GM21825 (cell line): ENCODE measurements around the gene ELMOD3.
"Not testable (repeated sequence)": the region's sequence is repeated elsewhere in the genome, so short reads cannot be mapped to it uniquely, and the experiment has no call there.

Source experiments
- ATAC-seq: cut with Tn5 transposase; IDR thresholded peaks from one replicate; pipeline ENCODE4 v1.9.1; 2021; ENCODE audit warnings: mild to moderate bottlenecking, moderate library complexity; ENCODE audit not compliant: unreplicated experiment

The ELMOD3 gene

DNA sequence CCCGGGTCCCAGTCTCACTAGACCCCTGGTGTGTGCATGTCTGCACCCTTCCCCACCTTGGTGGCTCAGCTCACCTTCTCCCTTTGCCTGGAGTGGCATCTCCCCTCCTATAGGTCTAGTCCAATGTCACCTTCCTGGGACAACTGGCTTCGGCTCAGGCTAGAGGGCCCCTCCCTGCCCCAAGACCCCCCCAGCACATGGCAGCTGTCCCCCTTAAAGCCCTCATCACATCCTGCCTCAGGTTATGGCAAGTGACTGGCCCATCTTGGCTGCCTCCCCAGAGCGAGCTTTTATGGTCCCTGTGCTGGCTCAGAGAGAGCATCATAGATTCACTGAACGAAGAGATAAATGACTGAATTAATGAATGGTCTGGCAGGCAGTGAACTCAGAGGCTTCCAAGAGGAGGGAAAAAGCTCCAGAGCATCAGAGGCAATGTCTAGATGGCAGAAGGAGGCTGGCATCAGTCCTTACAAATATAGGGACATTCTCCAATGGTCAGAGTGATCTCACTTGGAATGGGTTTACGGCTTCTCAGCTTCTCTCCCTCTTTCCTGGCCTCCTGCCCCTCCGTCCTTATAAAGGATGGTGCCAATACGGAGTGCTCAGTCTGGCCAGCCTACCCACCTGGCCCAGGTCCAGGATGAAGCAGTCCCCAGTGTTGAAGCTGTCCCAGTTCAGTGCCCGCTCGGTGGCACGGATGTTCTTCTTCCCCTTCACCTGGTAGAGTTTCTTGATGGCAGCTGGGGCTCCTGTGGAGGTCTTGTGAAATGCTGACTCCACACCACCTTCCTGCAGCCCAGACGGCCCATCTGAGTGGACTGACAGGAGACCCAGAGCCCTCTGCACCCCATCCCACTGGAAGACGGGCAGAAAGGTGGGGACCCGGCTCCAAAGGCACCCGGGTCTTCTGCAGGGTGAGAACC is 46.2 kb downstream of the ELMOD3 start:
- ATAC-seq: no peak

DNA sequence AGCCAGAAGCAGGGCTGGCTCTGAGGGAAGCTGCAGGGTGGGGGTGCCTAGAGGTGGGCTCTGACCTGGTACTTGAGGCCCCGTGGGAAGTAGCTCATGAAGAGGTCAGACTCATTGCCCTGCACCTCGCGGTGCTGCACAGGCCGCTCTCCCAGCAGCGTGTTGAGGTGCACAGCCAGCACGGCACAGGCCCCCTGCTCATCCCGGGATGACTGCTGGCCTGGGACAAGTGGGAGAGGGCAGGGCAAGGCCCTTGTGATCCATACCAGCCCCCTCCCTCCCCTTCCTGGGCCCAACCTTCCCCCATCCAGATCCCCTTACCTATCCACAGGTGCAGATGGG is 46.9 kb downstream of the ELMOD3 start:
- ATAC-seq: no peak

DNA sequence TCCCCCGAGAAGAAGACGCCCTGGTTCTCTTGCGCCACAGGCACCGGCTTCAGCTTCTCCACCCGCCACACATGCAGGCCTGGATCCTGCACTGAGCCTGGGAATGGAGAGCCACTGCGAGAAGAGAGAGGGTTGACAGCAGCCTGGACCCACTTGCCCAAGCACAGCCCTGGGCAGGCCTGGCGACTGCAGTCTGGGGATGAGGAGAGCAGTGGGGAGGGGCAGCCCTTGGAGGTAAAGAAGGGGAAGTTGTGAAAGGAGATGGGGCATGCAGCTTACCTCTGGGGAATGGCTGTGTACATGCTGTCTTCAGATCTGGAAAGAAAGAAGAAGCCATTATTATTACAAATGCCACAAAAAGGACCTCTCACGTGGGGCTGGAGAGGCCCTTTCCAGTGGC is 47.3 kb downstream of the ELMOD3 start:
- ATAC-seq: no peak

DNA sequence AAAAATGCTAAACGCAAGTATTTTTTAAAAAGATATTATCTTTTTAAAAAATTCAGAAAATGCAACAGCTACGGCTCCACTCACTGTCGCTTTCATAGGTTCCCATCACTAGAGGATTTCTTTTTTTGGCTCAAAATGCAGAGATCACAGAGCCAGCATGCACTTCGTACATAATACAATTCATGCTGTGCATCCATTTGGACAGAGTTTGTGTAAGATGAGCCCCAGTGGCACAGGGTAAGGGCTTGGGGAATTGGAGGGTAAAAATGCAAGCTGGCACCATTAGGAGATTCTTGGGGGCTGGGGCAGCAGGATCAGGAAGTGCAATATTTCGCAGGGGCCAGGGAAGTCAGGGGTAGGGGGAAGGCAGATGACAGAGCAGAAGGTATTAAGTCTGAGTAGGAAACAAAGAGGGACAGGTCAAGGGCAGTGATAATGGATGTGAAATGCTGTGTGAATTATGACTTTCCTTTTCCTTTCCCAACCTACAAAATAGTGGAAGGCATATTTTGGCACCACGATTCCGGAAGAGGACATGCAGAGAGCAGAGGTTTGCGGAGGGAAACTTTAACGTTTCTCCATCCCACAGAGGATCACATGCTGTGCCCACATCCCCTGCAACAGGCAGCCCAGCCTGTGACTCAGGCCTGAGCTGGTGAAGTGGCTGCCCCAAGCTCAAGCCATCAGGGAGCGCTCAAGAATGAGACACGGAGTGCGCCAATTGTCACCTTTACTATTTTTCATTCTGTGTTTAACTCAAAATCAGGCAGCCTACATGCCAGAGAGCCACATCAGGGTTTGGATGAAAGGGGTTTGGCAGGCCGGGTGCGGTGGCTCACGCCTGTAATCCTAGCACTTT is 50.9 kb downstream of the ELMOD3 start:
- ATAC-seq: peak; percentile 52

DNA sequence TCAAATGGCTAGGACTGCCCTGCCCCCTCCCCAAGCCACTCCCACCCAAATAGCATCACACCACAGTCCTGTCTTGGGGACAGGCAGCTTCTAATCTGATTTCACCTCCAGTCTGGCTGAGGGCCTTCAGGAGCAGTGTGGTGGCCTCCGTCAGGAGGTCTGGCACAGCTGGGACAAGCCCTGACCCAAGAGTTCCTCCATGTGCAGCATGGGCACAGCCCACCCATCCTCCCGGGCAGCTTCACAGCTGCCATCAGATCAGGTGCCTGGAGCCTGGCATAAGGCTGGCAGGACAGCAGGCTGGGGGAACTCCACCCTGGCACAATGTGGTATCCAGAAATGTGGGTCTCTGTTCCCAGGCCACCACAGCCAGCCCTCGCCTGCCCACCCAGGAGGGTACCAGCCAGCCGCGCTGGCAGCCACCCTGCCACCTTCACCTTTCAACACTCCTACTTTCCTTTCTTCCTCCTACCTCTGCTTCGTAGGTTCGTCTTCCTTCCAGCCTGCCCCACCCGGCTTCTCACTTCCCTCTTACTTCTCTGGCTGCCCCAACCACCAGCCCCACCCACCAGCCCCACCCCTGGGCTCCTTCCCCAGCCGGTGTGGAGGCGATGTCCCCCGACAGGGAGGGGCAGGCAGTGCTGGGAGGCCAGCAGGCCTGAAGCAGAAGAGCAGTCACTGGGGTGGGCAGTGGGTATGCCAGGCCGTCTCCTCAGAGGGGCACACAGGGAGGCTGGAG is 55.4 kb downstream of the ELMOD3 start, which contains the start of gene CAPG:
CAPG (minus strand) TSS at position 522 of the 739 bp plus-strand sequence. CDS start 8,221 bp downstream, outside the sequence.
- peak; percentile 60 for ATAC-seq

DNA sequence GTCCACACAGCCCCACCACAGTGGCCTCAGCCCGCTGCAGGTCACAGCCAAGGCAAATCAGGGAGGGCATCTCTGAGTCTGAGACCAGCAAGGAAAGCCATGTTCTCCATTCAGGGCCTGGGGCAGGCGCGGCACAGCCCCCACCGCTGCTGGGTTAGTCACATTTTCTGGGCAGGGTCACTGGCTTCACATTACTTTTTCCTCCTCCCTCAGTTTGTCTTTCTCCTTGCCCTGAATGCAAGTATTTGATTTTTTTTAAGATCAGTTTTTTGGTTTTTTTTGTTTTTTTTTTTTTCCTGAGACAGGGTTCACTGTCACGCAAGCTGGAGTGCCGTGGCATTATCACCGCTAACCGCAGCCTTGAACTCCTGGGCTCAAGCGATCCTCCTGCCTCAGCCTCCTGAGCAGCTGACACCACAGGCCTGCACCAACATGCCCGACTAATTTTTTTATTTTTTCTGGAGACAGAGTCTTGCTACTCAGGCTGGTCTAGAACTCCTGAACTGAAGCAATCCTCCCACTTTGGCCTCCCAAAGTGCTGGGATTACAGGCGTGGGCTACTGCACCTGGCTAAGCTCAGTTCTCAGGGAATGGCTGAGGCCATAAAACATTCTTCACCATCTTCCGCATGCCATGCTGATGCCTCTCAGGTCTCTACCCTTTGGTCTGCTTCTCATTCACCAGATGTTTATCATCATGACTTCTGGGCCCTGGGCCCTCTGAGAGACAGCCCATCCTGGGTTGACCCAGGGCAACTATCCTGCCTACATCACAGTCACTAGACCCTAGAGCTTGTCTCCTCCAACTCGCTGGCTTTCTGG is 56.2 kb downstream of the ELMOD3 start:
- no peak for ATAC-seq

DNA sequence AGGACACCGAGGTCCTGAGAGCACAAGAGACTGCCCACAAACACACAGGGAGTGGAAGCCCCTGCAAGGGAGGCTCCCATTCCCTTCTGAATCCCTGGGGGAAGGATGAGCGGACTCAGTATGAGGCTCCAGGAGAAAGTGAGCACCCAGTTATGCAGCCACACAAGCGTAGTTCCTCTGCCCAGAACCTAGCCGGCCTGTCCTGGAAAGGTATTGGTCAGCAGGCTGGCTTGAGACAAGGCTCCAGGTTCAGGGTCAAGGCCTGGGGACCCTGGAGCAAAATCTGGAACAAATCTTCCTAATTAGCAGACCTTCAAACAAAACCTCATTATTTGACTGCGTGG is 56.8 kb downstream of the ELMOD3 start:
- no peak for ATAC-seq

DNA sequence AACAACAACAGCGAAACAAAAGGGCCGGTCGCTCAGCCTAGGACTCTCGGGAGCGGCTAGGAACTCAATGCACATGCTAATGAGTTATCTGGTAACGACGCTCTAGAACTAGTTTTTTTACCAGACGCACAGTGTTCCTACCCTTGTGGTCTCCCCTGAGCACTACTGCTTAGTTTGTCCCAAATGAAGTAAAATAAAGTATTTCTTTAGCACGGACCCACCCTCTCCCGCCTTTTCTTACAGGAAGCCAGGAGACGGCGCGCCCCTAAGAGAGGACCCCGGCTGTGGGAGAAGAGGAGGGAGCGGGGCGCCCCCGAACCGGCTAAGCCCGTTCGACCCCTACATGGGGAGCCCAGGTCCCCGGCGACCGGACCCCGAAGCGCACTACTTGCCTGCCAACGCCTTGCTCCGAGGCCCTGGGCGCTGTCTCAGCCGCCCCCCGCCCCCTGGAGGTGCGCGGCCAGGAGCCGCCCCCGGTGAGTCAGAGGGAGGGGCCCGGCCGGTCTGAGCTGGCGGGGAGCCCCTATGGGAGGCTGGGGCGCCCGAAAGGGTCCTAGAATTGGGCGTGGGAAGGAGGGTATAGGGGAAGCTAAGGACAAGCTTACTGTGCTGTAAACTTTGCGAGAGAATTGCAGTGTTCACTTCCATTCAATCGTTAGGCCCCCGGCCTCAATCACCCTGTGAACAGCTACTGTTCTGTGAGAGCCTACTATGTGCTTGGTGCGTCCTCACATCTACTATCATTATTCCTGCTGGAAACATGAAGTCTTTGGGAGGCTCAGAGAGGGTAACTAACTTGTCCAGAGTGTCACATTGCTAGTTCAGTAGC is 59.2 kb downstream of the ELMOD3 start:
- ATAC-seq: no peak

DNA sequence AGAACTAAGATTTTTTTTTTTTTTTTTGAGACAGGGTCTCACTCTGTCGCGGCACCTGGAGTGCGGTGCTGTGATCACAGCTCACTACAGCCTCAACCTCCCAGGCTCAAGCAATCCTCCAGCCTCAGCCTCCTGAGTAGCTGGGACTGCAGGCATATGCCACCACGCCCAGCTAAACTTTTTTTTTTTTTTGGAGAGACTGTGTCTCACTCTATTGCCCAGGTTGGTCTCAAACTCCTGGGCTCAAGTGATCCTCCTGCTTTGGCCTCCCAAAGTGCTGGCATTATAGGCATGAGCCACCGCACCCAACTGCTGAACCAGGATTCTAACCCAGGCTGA is 59.8 kb downstream of the ELMOD3 start:
- ATAC-seq: not testable (repeated sequence)

DNA sequence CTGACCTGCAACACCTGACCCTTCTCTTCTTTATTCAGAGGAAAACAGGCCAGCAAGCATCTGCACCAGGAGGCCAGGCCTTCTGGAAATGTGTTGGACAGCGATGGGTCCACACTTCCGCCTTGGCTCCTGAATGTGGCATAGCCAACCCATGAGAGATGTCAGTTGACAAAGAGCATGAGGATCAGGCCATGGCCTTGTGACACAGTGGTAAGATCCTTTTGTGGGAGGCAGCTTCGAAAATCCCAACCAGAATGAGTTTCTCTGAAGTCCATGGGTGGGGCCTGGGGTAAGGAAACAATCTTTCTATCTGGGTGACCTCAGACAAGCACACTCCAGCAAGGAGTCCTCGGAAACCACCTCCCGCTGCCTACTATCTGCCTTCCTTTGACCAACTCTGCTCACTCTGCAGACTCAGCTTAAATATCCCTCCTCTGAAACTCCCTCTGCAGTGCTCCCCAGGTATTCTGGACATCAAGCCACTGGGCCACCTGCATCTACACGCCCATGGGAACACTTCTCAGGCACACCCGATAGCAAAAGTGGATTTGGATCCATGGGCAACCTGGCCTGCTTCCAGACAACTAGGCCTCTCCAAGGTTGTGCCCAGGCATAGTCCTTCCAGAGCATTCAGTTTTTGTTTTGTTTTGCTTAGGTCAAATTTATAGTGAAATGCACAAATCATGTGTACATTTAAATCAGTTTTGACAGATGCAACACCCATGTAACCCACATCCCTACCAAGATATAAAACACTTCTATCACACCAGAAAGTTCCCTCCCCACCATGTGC is 60.4 kb downstream of the ELMOD3 start:
- ATAC-seq: no peak

DNA sequence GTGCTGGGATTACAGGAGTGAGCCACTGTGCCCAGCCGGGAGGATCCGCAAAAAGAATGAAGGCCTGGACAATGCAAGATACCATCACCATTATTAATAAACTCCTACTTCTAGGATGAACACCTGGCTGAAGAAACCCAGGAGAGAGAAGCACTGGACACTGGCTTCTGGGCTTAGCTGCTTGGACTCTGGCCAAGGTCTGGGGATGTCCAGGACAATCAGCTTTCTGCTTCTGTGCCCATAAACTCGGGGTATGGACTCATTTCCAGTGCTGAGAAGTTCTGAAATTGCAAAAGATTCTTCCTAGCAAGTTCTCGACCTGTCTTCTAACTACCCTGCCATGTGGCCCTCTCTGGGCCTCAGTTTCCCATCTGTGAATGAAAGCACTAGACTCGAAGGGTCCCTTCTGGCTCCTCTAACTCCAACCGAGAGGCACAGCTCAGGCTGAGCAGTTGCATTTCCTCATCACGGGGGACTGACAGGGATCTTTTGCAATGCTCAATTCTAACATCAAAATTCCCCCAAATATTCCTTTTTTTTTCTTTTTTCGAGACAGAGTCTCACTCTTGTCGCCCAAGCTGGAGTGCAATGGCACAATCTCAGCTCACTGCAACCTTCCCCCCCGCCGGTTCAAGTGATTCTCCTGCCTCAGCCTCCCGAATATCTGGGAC is 61.5 kb downstream of the ELMOD3 start:
- no peak for ATAC-seq

DNA sequence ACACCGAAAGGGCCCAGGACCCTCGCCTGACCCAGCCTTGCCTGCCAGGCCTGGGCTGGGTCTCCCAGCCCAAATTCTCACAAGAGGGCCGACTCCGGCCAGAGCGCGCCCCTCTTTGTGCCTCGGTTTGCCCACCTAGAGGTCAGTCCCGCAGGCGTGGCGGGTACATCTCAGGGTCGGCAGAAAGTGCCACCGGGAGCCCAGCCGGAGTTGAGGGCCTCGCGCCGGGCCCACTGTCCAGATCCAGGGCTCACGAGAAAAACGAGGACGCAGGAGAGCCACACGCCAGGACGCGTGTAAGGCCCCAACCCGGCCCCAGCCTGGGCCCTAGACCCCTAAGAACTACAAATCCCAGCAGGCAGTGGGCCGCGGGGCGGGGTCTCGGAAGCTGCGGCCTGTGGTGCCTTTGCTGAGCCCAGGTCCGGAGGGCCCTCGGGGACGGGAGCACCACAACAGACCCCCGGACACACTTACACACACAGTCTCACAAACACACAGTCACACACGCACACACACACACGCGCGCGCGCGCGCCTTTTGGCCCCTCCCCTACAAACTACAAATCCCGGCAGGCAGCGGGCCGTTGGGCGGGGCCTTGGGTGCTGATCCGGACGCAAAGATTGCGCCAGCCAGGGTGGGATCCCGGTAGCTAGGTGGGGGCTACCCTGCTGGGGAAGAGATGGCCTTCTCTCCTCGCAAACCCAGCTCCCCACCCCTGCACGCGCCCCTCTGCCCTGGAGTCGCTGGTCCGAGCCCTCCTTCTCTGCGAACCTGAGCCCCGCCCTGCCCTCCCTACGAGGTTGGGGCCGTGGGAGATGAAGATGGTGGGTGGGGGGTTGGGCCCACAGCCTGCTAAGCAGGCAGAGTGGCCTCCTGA is 63.8 kb downstream of the ELMOD3 start, which contains the start of gene SH2D6:
SH2D6 (plus strand) TSS at position 583 of the 877 bp plus-strand sequence. CDS start 10,752 bp downstream, outside the sequence.
- ATAC-seq: peak; percentile 67

DNA sequence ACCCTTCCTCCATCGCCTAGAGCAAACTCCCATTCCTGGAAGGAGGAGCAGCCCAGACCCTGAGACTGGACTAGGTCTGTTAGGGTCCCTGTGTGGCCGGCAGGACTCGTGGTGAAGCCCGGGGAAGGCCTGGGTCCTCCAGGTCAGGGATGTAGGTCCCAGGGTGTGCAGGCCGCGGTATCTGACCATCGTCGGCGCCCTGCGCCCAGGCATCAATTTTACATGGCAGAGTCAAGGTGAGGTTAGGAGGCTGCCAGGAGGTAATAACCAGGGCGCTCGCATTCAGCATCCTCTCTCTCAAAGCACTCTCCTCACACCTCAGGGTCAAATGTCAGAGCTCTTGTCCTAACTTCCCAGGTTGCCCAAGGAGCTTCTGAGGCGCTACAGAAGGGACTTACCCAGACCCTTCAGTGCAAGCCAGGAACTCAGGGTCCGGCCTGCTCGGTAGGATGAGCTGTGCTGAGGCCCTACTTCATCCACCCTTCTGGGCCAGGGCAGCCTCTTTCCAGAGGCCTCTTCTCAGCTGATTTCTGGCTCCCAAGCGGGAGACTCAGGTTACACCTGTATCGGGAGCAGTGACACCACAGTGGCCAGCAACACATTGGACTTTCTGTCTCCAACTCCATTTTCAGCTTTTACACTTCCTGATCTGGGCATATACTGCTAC is 64.6 kb downstream of the ELMOD3 start:
- peak; percentile 3 for ATAC-seq

DNA sequence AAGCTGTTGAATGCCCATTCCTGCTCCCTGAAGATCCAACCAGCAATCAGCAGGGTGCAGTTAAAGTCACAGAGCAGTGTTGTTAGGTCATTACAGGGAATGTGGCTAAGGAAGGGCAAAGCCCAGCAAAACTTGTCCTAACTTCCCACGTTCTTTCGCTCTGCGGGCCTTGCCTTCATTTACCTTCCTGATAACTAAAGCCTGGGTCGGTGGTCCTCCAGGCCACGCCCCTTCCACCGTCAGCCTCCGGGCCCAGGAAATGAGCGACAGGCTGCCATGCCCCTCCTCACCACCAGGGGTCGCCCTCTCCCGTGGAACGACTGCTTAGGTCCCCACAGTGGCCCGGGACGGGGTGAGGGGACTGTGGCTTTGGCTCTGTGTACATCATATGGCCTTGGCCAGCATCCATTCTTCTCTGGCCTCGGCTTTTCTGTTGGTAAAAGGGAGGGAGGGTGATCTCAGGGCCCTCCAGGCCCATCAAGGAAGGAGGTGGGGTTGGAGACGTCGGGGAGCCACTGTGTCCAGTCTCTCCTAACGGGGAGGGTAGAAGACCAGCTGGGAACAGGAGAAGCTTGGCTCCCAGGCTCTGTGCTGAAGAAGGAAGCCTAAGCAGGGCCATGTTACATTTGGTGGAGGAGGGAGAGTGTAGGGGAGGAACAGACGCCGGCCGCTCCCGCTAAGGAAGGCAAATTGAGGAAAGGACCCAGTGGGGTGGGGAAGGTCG is 66.1 kb downstream of the ELMOD3 start:
- ATAC-seq: no peak

DNA sequence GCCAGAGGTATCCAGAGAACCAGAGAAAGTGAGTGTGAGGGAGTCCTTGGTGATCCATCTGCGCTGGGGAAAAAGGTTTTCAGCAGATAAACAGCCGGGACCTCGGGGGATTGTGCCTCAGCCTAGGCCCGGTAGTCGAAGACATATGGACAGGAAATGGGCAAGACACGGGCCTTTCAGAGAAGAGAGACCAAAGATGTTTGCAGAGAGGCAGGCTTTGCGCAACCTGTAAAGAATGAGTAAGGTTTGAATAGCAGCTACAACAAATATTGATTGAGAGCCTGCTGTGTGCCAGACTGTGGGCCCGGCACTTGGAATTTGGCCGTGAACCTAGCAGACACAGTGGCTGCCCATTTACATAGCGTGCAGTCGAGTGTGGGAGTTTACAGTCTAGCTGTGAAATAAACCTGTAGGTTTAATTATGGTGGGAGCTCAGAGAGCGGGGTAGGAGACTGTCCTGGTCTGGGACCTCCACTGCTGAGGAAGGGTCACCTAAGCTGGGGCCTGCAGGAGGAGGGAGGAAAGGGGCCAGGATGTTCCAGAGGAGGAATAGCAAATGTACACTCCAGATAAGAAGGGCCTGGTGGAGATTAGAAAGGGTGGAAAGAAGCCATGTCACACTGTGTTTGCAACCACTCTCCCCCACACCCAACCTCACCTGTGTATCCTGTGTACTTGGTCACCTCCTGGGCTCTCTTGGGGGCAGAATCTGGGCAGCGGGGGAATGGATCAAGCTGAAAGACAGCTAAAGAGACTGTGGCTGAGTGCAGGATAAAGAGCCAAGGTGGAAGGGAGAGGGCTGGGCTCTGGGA is 66.9 kb downstream of the ELMOD3 start:
- no peak for ATAC-seq
